Cardiac muscle cell (in vitro differentiated cells and primary cell): Measurements from ENCODE around the gene ZBTB39. TPM values are rescaled to one million over a fixed set of nuclear protein-coding genes. Genes with fewer than 3 reads are reported as not detected.
"Not testable (repeated sequence)": the region's sequence is repeated elsewhere in the genome, so short reads cannot be mapped to it uniquely, and the experiment has no call there.

ENCODE experiments used
- DNase-seq, 2 donors: peaks; one replicate each; pipeline versions ENCODE4 v3.0.0 to v3.0.0-alpha.2; 2010 to 2017; ENCODE audit warnings: low read depth in 1 of 2, low spot score in 1 of 2
- H3K27ac ChIP-seq: fragments of 200-600 bp; sonication (generic); 2 replicates; pipeline ENCODE4 v1.5.1; 2016
- H3K27me3 ChIP-seq: fragments of 200-600 bp; sonication (generic); 2 replicates; pipeline ENCODE4 v1.6.0; 2016; ENCODE audit warnings: control low read depth
- H3K36me3 ChIP-seq: fragments of 200-600 bp; sonication (generic); 2 replicates; pipeline ENCODE4 v1.5.1; 2016; ENCODE audit warnings: control low read depth
- H3K4me1 ChIP-seq: fragments of 200-600 bp; sonication (generic); 2 replicates; pipeline ENCODE4 v1.8.1; 2017; ENCODE audit warnings: low read depth, mild to moderate bottlenecking, mixed run types
- H3K4me3 ChIP-seq: fragments of 200-600 bp; sonication (generic); 2 replicates; pipeline ENCODE4 v1.5.1; 2016; ENCODE audit warnings: mild to moderate bottlenecking
- H3K9me3 ChIP-seq: fragments of 200-600 bp; sonication (generic); 2 replicates; pipeline ENCODE4 v1.5.1; 2017; ENCODE audit warnings: low read depth, mild to moderate bottlenecking, control low read depth
- polyA plus RNA-seq: library from polyadenylated mRNA; unstranded; fragments of >200 nt; fragmentation: Nextera tagmentation; extraction: Ambion mirVana; gene quantifications from 2 replicates; pipeline ENCODE4 v1.2.1, GENCODE V29; 2016
- total RNA-seq: library from RNA; depleted of rRNA; stranded (reverse); fragments of >200 nt; gene quantifications from 2 replicates; pipeline ENCODE4 v1.2.3, GENCODE V29; 2016
- TF ChIP-seq, protein P1 (sequence below): IDR thresholded peaks from 2 replicates; pipeline ENCODE4 v1.5.1; 2012; ENCODE audit warnings: low read depth, mild to moderate bottlenecking, low read length

ZBTB39 gene
- total and polyA plus RNA-seq, 2 experiments from 2014 or later: 8.8 to 17.9 TPM

DNA sequence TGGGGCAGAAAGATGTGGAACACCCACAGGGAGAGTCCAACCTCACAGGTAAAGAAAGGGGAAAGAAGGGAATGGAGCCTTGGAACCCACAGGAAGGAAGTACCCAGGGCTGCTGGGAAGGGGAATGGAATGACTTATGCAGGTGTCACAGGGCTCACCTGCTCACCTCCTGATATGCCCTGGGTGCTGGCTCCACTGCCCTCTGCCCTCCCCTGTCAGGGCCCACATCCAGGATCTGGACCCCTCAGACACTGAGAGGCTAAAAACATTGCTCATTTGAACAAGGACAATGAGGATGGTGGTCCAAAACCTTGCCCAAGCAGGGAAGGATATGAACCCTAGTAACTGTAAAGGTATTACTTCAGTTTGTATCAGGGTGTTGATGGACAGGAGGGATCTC, 19.3 kb downstream of the ZBTB39 start:
- Histone ChIP-seq H3K27ac (no peak overlapping the region), H3K27me3 (no peaks in the 10 kb centered on the region), H3K36me3 (no peaks in the 10 kb centered on the region), H3K4me3 (no peak overlapping the region), H3K4me1 (peaks cover 23% of the 10 kb centered on the region), H3K9me3 (no peaks in the 10 kb centered on the region)
- DNase-seq: no peak
- TF ChIP-seq, protein P1, sequence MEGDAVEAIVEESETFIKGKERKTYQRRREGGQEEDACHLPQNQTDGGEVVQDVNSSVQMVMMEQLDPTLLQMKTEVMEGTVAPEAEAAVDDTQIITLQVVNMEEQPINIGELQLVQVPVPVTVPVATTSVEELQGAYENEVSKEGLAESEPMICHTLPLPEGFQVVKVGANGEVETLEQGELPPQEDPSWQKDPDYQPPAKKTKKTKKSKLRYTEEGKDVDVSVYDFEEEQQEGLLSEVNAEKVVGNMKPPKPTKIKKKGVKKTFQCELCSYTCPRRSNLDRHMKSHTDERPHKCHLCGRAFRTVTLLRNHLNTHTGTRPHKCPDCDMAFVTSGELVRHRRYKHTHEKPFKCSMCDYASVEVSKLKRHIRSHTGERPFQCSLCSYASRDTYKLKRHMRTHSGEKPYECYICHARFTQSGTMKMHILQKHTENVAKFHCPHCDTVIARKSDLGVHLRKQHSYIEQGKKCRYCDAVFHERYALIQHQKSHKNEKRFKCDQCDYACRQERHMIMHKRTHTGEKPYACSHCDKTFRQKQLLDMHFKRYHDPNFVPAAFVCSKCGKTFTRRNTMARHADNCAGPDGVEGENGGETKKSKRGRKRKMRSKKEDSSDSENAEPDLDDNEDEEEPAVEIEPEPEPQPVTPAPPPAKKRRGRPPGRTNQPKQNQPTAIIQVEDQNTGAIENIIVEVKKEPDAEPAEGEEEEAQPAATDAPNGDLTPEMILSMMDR: no peak

DNA sequence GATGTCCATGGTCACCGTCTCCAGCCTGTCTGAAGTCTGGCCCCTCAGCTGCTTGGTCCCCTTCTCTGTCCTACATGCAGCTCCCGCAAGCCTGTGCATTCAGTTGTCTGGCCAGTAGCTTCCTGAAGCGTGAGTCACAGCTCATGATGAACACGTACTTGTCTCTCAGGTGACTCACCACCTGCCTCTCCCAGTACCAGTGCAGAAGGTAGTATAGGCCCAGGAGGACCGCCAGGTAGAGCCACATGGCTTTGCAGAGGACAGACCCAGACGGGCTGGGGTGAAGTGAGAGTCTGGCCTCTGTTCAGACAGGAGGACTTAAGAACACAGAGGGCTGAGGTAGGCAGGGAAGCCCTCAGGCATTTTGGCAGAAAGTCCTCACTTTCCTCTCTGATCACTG, 20.6 kb downstream of the ZBTB39 start:
- not testable (repeated sequence) for H3K4me3 ChIP-seq, H3K9me3 ChIP-seq, DNase-seq, H3K36me3 ChIP-seq, H3K27ac ChIP-seq, H3K27me3 ChIP-seq
- peaks cover 23% of the 10 kb centered on the region for H3K4me1 ChIP-seq

DNA sequence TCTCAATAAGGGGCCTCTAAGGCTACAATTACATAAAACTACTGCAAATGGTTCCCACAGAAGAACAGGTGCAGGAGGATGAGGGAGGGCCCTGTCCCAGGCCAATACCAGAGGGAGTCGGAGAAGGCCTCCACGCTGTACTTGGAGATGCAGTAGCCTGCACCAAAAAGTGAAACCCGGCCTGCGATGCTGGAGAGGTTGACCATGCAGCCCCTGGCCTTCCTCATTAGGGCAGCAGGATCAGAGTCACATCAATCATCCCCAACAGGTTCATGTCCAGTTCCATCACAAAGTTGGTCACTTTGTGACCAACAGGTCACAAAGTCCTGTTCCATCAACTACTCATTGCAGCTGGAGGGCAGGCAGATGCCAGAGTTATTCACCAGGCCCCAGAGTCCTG, 23.0 kb downstream of the ZBTB39 start:
- no peaks in the 10 kb centered on the region for H3K9me3 ChIP-seq
- no peak for DNase-seq
- no peaks in the 10 kb centered on the region for H3K27me3 ChIP-seq
- no peak overlapping the region for H3K4me3 ChIP-seq
- H3K4me1 ChIP-seq: peaks cover 11% of the 10 kb centered on the region
- no peak overlapping the region for H3K27ac ChIP-seq
- TF ChIP-seq, protein P1: no peak
- H3K36me3 ChIP-seq: no peaks in the 10 kb centered on the region

DNA sequence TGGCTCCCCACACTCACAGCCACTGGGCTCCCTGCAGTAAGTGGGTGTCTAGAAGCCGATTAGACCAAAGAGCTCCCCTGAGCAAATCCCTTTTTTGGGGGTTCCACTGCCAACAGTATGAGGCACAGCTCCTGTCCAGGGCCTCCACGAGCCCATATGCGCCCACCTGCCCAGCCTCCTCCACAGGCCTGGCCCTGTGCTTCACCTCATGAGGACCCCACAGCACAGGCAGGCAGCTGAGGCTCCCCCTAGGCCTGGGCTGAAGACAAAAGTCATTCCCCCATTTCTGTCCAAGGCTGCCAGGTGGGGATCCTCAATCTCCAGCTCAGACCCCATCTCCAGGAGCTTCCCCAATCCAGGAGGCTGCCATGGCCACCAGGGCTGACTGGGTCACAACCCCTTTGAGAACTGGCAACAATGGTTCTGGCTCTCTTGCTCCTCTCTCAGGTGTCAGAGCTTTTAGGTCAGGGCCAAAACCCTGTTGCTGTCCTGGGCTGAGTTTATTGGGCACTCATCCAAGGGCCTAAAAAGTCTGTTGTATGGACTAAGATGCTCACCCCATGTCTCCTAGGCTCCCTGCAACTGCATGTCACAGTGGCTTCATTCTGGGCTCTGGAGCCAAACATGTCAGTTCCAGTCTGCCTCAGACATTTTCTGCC, 23.6 kb downstream of the ZBTB39 start:
- not testable (repeated sequence) for H3K4me1 ChIP-seq, H3K27me3 ChIP-seq, H3K27ac ChIP-seq, H3K4me3 ChIP-seq, H3K9me3 ChIP-seq, H3K36me3 ChIP-seq, DNase-seq

DNA sequence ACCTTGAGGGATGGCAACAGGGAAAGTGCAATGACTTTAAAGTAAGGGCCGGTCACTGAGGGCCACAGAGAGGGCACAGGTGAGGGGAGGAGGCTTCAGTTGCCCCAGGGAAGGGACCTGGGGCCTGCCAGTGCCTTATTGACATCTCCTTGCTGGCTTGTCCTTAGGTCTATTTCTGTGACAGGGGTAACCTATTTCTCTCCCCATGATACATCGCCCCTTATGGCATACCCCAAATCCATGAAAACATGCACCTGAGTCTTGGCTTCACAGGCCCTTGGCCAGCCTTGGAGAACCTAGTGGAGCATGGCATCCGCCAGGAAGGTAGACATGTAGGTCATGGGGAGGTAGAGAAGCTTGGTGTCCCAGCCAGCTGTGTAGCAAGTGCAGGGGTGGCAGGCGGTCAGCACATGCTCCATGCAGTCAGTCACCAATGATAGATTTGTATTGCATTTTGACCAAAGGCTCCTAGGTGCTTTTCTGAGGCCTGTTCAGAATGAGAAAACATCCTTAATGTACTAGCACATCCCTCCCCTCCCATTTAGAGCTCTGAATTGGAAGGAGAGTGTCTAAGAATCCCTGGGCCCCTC, 25.3 kb downstream of the ZBTB39 start:
- H3K27me3 ChIP-seq: no peaks in the 10 kb centered on the region
- H3K27ac ChIP-seq: no peak overlapping the region
- TF ChIP-seq, protein P1: no peak
- no peaks in the 10 kb centered on the region for H3K4me1 ChIP-seq
- H3K36me3 ChIP-seq: no peaks in the 10 kb centered on the region
- DNase-seq: no peak
- no peak overlapping the region for H3K4me3 ChIP-seq
- H3K9me3 ChIP-seq: no peaks in the 10 kb centered on the region

DNA sequence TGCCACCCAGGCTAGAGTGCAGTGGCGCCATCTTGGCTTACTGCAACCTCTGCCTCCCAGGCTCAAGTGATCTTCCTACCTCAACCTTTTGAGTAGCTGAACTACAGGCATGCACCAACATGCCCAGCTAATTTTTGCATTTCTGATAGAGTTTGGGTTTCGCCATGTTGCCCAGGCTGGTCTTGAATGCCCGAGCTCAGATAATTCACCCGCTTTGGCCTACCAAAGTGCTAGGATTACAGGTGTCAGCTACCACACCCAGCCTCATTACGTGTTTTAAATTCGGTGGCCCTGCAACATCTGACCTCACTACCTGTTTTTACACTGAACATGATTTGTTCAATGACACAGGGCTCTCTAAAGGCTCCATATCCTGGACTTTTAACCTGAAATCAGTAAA, 26.1 kb downstream of the ZBTB39 start:
- TF ChIP-seq, protein P1: no peak

More for the DNA sequence above, 26.1 kb downstream of the ZBTB39 start:
- no peak for DNase-seq
- Histone ChIP-seq H3K36me3 (no peaks in the 10 kb centered on the region), H3K9me3 (no peaks in the 10 kb centered on the region), H3K27ac (no peak overlapping the region), H3K27me3 (no peaks in the 10 kb centered on the region), H3K4me3 (no peak overlapping the region), H3K4me1 (no peaks in the 10 kb centered on the region)
